Measurements from ENCODE around the gene SMCP.

GRCh38 chr1:152871731-152872126 lies 6.4 kb upstream of the SMCP start:
- TF ChIP-seq CTCF (IDR thresholded peaks at IDR 0.05) (no peak), POLR2A (IDR thresholded peaks at IDR 0.05) (no peak)
